PC-9 (cell line): ENCODE results near the gene ICAM2. TPM values are rescaled to one million over a fixed set of nuclear protein-coding genes. Genes with fewer than 3 reads are reported as not detected.

Experiments used
- BruUV-seq: library from RNA; stranded (reverse); fragments of 400-500 nt; replicated peaks from 2 replicates; lab custom pipeline; 2021; lab: Mats Ljungman, UMichigan
- CTCF ChIA-PET: fragments of 300-600 bp; sonication (Branson Sonifier 250); formaldehyde crosslinking; loops from one replicate; lab custom pipeline; 2022; ENCODE audit warnings: antibody characterized with exemption; lab: Charles Lee
- POLR2A ChIA-PET: fragments of 300-600 bp; sonication (Branson Sonifier 250); formaldehyde crosslinking; loops from one replicate; lab custom pipeline; 2022; ENCODE audit warnings: antibody characterized with exemption; ENCODE audit not compliant: unreplicated experiment; lab: Charles Lee
- DNase-seq, 2 experiments: peaks; one replicate each; pipeline versions ENCODE4 v3.0.0 to v3.0.0-alpha.2; 2015 to 2022; ENCODE audit warnings: mixed read lengths in 1 of 2
- H2AFZ ChIP-seq: fragments of 200-600 bp; sonication (generic); 2 replicates; pipeline ENCODE4 v1.8.1; 2017; ENCODE audit warnings: antibody characterized with exemption
- H3F3A ChIP-seq: fragments of 200-600 bp; sonication (generic); 2 replicates; pipeline ENCODE4 v1.8.1; 2017; ENCODE audit warnings: antibody characterized with exemption, mild to moderate bottlenecking, low read depth; ENCODE audit not compliant: insufficient read depth
- H3K27ac ChIP-seq: fragments of 200-600 bp; sonication (generic); 2 replicates; pipeline ENCODE4 v1.6.1; 2016; ENCODE audit warnings: mixed run types
- H3K27me3 ChIP-seq: fragments of 200-600 bp; sonication (generic); 2 replicates; pipeline ENCODE4 v1.6.1; 2016; ENCODE audit warnings: low read depth, mixed run types; ENCODE audit not compliant: insufficient read depth
- H3K36me3 ChIP-seq: fragments of 200-600 bp; sonication (generic); 2 replicates; pipeline ENCODE4 v1.6.1; 2016; ENCODE audit warnings: low read depth, mixed run types
- H3K4me1 ChIP-seq: fragments of 200-600 bp; sonication (generic); replicated peaks from 2 replicates; pipeline ENCODE4 v1.6.1; 2016; ENCODE audit warnings: mixed run types; ENCODE audit not compliant: insufficient read depth
- H3K4me2 ChIP-seq: fragments of 200-600 bp; sonication (generic); 2 replicates; pipeline ENCODE4 v1.6.1; 2017; ENCODE audit warnings: mixed run types
- H3K4me3 ChIP-seq: fragments of 200-600 bp; sonication (generic); 2 replicates; pipeline ENCODE4 v1.6.1; 2016; ENCODE audit warnings: mixed run types
- H3K79me2 ChIP-seq: fragments of 200-600 bp; sonication (generic); 2 replicates; pipeline ENCODE4 v1.6.1; 2017; ENCODE audit warnings: low read depth, mixed run types
- H3K9me2 ChIP-seq: fragments of 200-600 bp; sonication (generic); 2 replicates; pipeline ENCODE4 v1.8.1; 2017; ENCODE audit warnings: mild to moderate bottlenecking; ENCODE audit not compliant: insufficient read depth
- H3K9me3 ChIP-seq: fragments of 200-600 bp; sonication (generic); 2 replicates; pipeline ENCODE4 v1.8.1; 2016; ENCODE audit warnings: low read depth; ENCODE audit not compliant: insufficient read depth
- H4K20me1 ChIP-seq: fragments of 200-600 bp; sonication (generic); 2 replicates; pipeline ENCODE4 v1.8.1; 2017; ENCODE audit not compliant: insufficient read depth
- CTCF ChIP-seq: fragments of 200-600 bp; sonication (generic); conservative IDR thresholded peaks from 2 replicates; pipeline ENCODE4 v1.6.1; 2017; ENCODE audit warnings: mixed run types, antibody characterized with exemption, mild to moderate bottlenecking, moderate library complexity
- EZH2 ChIP-seq: fragments of 200-600 bp; sonication (generic); IDR thresholded peaks from 2 replicates; pipeline ENCODE4 v1.8.0; 2017; ENCODE audit warnings: antibody characterized with exemption, low read depth
- intact Hi-C: fragments of 100-400 bp; cut with micrococcal nuclease; formaldehyde crosslinking; loops from one replicate; pipeline ENCODE4 v1.10.0; 2022; ENCODE audit not compliant: unreplicated experiment
- total RNA-seq: library from RNA; stranded (reverse); gene quantifications from 2 replicates; pipeline ENCODE4 v1.2.3, GENCODE V29; 2021

The ICAM2 gene
- total RNA-seq, 1 experiment from 2014 or later: 7.8 TPM

GRCh38 chr17:63960430-63960829 is 60.0 kb downstream of the ICAM2 start:
- ChIA-PET POLR2A (no interaction called here), CTCF (no interaction called here)
- Histone ChIP-seq H3K27ac (no peak overlapping the region), H3K4me2 (peak overlapping the region; percentile 76; the same call in 1 of the 2 replicates), H3K27me3 (no peaks in the 10 kb centered on the region), H3F3A (peaks cover 12% of the 10 kb centered on the region), H4K20me1 (no peaks in the 10 kb centered on the region), H3K4me1 (peaks cover 14% of the 10 kb centered on the region), H3K4me3 (no peak overlapping the region), H3K9me2 (no peaks in the 10 kb centered on the region), H3K79me2 (no peaks in the 10 kb centered on the region), H3K9me3 (no peaks in the 10 kb centered on the region), H2AFZ (no peak overlapping the region), H3K36me3 (no peaks in the 10 kb centered on the region)
- intact Hi-C loops: no loop called here
- DNase-seq: no peak
- TF ChIP-seq EZH2: no peak
- TF ChIP-seq CTCF: no peak
- BruUV-seq: no TSS peak

DNA sequence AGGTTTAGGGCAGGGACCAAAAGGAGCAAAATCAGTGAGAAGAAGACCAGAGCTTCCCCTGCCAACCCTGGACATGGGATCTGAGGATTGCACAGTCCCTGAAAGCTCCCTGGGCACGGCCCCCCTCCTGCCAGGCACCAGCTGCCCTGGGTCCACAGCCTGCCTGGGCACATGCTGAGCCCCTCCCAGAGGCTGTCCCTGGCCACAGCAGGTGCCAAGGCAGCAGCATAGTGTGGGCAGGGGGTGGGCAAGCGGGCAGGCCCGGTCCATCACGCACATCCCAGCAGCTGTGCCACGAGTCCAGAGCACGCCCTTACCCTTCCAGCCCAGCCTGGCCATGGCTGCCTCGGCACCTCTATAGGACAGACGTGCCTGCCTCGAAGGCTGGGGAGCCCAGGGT is 60.4 kb downstream of the ICAM2 start:
- Histone ChIP-seq H3F3A (peaks cover 12% of the 10 kb centered on the region), H3K4me3 (no peak overlapping the region), H3K36me3 (no peaks in the 10 kb centered on the region), H3K4me1 (peaks cover 14% of the 10 kb centered on the region), H3K27ac (no peak overlapping the region), H3K9me2 (no peaks in the 10 kb centered on the region), H3K4me2 (0 out of 2 replicates have a peak overlapping the region, but pooled peaks have one; percentile 76), H3K9me3 (no peaks in the 10 kb centered on the region), H4K20me1 (no peaks in the 10 kb centered on the region), H2AFZ (no peak overlapping the region), H3K79me2 (no peaks in the 10 kb centered on the region), H3K27me3 (no peaks in the 10 kb centered on the region)
- BruUV-seq: no TSS peak
- ChIA-PET CTCF (no interaction called here), POLR2A (no interaction called here)
- TF ChIP-seq CTCF: no peak
- no peak for TF ChIP-seq EZH2
- intact Hi-C loops: no loop called here
- DNase-seq: no peak

DNA sequence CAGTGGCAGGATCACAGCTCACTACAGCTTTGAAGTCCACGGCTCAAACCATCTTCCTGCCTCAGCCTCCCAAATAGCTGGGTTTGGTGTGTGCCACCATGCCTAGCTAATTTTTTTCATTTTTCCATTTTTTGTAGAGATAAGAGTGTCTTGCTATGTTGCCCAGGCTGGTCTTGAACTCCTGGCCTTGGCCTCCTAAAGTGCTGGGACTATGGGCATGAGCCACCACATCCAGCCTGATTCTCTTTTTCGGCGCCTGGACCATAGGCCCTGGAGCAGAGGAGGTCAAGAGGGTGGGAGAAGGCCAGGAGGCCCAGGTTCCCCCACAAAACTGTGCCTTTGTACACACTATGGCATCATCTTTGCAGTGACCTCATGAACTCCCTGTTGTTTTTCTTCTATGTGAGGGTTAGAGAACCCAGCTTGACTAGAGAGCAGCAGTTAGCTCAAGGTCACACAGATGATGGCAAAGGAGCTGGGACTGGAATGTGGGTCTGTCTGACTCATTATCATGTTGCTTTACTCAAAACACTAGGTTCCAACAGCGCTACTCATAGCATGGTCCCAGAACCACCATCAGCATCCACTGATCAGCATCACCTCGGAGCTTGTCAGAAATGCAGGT is 64.0 kb downstream of the ICAM2 start:
- TF ChIP-seq CTCF (no peak), EZH2 (no peak)
- Histone ChIP-seq H3K4me2 (no peak overlapping the region), H3K9me2 (no peaks in the 10 kb centered on the region), H3K79me2 (no peaks in the 10 kb centered on the region), H3K4me1 (peaks cover 12% of the 10 kb centered on the region), H3K27me3 (no peaks in the 10 kb centered on the region; the same call in 1 of the 2 replicates), H3K36me3 (no peaks in the 10 kb centered on the region), H3K4me3 (no peak overlapping the region), H3K27ac (no peak overlapping the region), H3F3A (no peaks in the 10 kb centered on the region), H2AFZ (no peak overlapping the region), H4K20me1 (no peaks in the 10 kb centered on the region), H3K9me3 (no peaks in the 10 kb centered on the region)
- DNase-seq: no peak
- ChIA-PET POLR2A (no interaction called here), CTCF (no interaction called here)
- intact Hi-C loops: no loop called here
- no TSS peak for BruUV-seq
